HG03103 (cell line): ENCODE results near the gene TENM4.

Experiments used
- ATAC-seq: cut with Tn5 transposase; IDR thresholded peaks from one replicate; pipeline ENCODE4 v1.9.1; 2021; ENCODE audit warnings: low read depth; ENCODE audit not compliant: unreplicated experiment

TENM4 gene

GRCh38 chr11:78810559-78811009, 630.2 kb downstream of the TENM4 start:
- no peak for ATAC-seq

- no peak for ATAC-seq
These were observed 630.8 kb downstream of the TENM4 start for GRCh38 chr11:78809931-78810541.

- ATAC-seq, result no peak
These were observed 631.9 kb downstream of the TENM4 start for GRCh38 chr11:78808923-78809322.

DNA sequence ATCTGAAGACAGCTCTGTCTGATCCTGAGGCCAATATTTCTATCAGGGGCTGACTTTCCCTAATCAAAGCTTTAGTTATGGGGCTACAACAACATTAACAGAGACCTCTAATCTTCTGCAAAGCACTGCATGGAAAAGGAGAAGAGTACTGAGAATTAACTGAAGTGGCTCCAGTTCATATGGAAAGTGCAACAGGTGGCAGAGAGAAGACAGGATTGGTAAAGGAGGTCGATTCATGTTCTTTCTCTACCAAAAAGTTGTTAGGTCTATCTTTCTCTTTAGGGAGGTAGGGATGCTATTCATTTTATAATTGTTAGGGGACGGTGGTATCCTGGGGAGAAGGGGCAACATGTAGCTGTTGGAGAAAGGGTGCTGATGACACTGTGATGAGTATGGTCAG, 633.5 kb downstream of the TENM4 start:
- ATAC-seq, result no peak

DNA sequence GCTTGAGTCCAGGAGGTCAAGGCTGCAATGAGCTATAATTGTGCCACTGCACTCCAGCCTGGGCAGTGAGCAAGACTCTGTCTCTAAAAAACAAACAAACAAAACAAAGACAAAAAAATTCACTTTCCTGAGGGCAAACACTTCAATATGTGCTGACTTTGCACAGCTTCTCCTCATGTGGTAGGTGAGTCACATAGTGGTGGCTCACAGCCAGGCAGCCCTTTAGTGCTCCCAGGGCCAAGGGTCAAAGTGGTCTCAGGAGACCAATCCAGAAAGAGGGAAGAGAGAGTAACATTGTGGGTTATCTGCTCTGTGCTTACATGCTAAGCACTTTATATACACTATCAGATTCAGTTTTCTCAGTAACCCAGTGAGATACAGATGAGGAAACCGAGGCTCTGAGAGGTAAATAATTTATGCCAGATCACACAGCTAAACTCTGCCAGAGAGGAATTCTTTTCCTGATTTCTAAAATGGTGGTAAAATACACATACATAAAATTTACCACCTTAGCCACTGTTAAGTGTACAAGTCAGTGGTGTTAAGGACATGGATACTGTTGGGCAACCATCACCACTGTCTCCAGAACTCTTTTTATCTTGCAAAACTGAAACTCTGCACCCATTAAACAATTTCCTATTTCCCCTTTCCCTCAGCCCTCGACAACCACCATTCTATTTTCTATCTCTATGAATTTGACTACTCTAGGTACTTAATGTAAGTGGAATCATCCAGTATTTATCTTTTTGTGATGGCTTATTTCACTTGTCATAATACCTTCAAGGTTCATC, 634.4 kb downstream of the TENM4 start:
- no peak for ATAC-seq

- no peak for ATAC-seq
These were observed 635.8 kb downstream of the TENM4 start for GRCh38 chr11:78804991-78805390.

- ATAC-seq, result no peak
These were observed 636.8 kb downstream of the TENM4 start for GRCh38 chr11:78803995-78804394.

DNA sequence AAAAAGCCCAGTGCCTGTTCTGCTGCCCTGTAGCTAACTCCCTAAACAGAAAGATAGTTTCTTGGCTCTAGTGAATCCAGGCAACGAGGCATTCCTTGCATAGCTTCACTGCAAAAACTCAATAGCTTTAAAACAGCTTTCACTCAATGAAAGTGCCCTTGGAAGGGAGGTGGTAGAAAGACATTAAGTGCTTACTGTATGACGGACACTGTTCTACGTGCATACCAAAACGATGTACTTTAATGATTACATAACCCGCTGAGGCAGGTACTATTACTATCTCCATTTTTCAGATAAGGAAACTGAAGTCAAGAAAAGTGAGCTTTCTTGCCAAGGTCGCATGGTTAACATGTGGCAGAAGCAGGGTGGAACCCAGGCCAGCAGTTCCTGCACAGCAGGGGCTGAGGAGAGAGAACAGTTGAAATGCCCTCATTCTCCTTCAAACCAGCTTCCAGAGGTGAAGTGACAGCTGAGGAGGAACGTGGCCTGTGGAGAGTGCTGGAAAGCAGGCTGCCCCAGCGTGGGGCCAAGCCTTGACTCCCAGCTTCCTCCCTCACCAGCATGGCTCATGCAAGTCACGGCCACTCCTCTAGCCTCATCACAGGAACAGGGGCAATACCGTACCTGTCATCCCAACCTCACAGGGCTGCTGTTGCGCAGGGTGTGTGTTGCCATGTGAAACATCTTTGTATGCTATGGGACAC, 638.6 kb downstream of the TENM4 start:
- ATAC-seq, result no peak

DNA sequence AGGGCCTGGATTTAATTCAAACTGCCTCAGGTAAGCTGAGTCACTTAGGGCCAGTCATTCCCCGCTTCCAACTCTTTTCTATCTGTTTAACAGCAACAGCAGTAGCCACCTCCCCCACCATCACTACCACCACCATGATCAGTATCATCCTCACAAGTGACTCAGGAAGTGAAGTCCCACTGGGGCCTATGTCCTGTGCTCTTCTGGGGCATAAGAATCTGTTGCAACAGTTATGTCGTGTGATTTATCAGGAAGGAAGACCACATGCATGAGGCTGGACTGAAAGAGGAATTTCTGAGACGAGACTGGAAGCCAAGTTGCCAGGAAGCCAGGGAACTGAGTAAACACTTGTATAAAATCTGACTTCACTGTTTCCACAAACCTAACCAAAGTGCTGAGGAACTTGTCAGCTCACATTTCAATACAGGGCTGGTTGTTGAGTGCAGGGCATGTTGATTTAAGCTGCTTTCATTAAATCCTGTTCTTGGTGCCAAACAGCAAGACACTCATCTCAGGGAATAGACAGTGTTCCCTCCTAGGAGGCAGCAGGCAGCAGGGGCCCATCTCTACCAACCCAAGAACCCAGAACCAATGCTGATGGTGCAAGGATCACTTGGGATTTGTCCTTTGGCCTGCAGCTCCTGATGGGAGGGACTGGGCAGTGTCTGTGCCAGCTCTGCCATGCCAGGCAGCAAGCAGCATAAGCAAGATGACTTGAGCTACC, 639.5 kb downstream of the TENM4 start:
- ATAC-seq, result no peak

GRCh38 chr11:78800756-78801155, 640.1 kb downstream of the TENM4 start:
- ATAC-seq, result no peak

DNA sequence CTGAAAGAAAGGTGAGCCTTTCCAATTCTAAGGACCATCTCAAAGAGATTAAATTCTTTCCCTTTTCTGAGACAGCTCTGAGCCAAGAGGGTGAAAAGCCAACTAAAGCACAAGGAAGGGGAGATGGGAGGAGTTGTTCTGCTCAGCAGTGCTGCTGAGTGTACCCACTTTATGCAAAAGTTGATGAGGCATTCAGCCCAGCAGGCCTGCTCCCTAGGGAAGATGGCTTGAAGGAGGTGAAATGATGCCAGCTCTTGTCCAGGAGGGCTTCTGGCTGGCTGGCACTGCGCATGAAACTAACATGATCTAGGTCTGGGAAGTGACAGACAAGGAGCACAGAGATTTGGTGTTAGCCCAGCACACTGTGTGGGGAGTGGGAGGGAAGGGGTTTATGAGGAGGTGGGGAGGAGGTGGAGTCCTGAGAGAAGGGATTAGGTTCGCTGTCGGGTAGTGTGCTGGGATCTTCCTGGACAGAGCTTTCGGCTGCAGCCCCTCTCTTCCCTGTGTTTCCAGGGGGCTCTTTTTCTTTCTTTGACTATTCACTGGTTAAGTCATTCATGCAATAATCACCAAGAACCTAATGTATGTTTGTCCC, 640.6 kb downstream of the TENM4 start:
- ATAC-seq, result no peak

DNA sequence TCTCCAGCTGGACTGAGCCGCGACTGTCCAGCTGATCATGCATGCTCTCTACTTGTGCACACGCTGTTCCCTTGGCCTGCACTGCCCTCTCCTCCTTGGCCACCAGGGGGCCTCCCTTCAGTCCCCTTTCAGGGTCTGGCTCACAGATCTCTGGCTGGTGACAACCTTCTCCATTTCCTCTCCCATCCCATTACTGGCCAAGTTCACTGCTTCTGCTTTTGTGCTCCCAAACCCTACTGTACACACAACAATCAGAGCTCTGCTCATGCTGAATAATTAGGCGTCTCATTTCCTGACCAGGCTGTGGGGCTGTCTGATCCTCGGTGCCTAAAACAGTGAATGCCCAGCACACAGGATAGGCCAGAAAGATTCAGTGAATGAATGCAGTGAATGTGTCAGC, 642.2 kb downstream of the TENM4 start:
- peak; percentile 92 for ATAC-seq

GRCh38 chr11:78797559-78797958, 643.3 kb downstream of the TENM4 start:
- no peak for ATAC-seq

DNA sequence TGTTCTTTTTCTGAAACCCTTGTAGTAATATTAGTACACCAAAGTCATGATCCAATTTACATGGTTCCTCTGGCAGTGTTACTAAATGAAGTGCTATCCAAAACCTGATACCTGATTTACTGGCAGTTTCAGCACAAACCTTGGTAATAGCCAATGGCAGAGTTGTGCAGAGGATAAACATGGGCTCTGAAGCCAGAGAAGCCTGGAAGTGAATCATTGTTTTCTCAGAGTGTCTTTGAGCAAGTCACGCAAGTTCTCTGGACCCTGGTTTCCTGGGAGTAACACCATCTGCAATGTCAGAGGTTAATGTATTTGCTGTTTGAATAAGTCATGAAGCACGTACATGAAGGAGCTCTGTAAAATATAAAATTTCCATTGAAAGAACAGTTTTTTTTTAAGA, 643.9 kb downstream of the TENM4 start:
- ATAC-seq, result no peak

GRCh38 chr11:78795621-78796261, 645.1 kb downstream of the TENM4 start:
- ATAC-seq, result no peak

DNA sequence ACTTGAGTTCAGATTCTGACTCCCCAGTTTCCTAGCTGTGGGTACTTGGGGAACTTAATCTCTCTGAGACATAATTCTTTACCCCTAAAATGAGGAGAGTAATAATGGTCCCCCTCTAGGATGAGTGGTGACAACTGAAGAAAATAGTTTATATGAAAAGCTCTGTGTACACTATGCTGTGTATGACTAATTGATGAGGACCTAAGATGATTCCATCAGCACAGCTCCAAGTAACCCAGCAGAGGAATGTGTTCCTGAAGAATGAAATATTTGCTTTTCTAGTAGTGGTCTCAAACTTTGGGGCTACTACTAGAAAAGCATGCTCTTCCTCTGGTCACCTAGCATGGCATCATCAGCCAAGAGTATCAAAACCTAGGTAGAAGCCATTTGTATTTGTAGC, 648.9 kb downstream of the TENM4 start:
- ATAC-seq, result no peak

GRCh38 chr11:78791254-78791653, 649.6 kb downstream of the TENM4 start:
- ATAC-seq, result no peak

DNA sequence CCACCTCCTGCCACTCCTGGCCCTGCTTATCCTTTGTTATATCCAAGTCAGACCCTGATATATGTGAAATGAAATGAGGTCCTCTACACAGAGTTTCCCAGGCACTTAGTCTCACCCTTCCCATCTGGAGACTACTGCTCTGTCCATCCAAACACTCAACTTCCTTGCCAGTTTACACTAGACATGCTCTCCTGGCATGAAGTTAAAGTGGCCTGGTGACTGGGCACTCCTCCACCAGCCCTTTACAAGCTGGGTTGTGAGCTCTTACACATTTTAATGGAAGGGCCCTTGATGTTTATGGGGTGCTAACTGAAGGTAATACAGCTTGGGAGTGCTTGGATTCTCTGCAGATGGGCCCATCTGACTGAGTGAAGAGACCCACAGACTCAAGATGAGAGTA, 650.0 kb downstream of the TENM4 start:
- no peak for ATAC-seq

DNA sequence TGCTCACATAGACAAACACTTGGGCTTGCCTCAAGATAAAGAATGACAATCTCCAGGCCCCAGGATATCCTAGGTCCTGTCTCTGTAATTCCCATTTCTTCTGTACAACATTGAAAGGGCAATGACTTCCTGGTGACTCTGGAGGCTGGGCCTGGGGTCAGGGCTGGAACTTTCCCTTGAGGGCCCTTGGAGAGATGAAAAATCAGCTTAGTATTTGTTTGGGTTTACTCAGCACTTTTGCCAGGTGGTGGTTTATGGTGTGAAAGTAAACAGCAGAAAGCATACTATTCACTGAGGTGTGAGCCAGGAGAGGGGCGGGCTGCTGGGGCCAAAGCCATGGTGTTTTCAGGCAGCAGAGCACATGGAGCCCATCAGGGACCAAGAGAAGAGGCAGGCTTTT, 651.5 kb downstream of the TENM4 start:
- no peak for ATAC-seq

DNA sequence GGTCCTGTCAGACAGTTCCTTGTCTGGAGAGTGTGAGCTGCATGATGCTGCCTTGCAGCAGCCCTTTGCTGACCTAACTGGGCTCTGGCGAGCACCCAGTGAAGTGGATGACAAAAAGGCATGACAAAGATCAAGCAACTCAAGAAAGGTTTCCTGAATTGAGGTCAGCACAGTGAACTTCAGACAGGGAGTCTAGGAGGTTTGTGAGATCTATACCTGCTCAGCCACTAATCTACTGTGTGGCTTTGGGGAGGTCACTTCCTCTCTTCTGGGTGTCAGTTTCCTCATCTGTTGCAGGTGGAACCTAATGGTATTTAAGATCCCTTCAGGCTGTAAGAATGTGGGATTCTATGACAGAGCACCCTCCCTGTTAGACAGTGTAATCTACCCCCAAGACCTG, 652.3 kb downstream of the TENM4 start:
- no peak for ATAC-seq
